Choroid plexus epithelial cell (primary cell): ENCODE measurements around the gene MUSK.

Experiments used
- DNase-seq: peaks from one replicate; pipeline ENCODE4 v3.0.0-alpha.2; 2010; ENCODE audit warnings: low read depth
- H3K4me3 ChIP-seq: 2 replicates; pipeline ENCODE4 v1.5.1; 2011; ENCODE audit warnings: low read depth, mild to moderate bottlenecking, control low read depth, low read length, moderate library complexity
- CTCF ChIP-seq: conservative IDR thresholded peaks from 2 replicates; pipeline ENCODE4 v1.5.1; 2011; ENCODE audit warnings: low read depth, mild to moderate bottlenecking, control low read depth, inconsistent platforms, low read length, moderate library complexity

The MUSK gene

GRCh38 chr9:110668570-110669167 is at the start of gene MUSK:
Gene MUSK (plus strand): TSS chr9:110668791. CDS start chr9:110668905, 114 bp downstream.
- no peak for TF ChIP-seq CTCF
- H3K4me3 ChIP-seq, result no peak within 1 kb of the TSS

GRCh38 chr9:110619831-110620230 is 48.8 kb upstream of the MUSK start:
- peak; percentile 28 for DNase-seq
- no peak for TF ChIP-seq CTCF
- H3K4me3 ChIP-seq, result no peak overlapping the region

More at GRCh38 chr9:110668570-110669167, at the start of gene MUSK:
- no peak for DNase-seq

GRCh38 chr9:110620726-110621125 is 47.9 kb upstream of the MUSK start:
- no peak for DNase-seq
- no peak overlapping the region for H3K4me3 ChIP-seq
- no peak for TF ChIP-seq CTCF

- H3K4me3 ChIP-seq, result no peak overlapping the region
- no peak for DNase-seq
- TF ChIP-seq CTCF, result no peak
These were observed 46.2 kb upstream of the MUSK start for GRCh38 chr9:110622368-110622767.

- peak; percentile 79 for DNase-seq
- TF ChIP-seq CTCF, result peak; percentile 63
- H3K4me3 ChIP-seq, result no peak overlapping the region
These were observed 45.0 kb upstream of the MUSK start for GRCh38 chr9:110623462-110624025.

- no peak overlapping the region for H3K4me3 ChIP-seq
- no peak for TF ChIP-seq CTCF
- peak; percentile 96 for DNase-seq
These were observed 42.3 kb upstream of the MUSK start for GRCh38 chr9:110626101-110626829.
